ENCODE measurements around the gene CCDC80.

The CCDC80 gene

DNA sequence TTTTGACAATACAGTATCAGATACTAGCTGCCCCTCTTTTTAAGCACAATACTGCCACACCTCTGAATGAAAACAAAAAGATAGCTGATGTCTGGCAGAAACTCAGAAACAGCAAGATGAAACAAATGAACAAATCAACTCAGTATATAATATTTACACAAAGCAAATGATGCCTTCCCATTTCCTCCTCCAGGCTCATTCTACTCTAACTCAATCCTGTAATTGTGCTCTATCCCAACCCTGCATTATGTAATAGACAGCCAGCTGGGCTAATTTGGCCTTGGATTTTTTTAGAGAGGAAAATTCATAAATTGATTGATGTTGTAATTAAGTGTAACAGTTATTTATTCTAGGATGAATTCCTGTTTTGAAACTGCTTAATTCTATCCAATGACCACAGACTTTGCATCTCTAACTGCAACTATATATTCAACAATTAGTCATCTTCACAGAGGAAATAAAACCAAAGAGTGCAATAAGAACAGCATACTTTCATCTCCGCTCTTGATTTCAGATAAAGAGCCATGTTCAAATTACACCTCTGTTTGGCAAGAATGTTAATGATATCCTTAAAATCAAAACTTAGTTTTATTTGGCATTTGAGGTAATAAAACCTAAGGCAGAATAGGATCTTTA lies 85.3 kb downstream of the CCDC80 start:
- peaks cover 32% of the 10 kb centered on the region for H3K4me1 ChIP-seq (ENCODE audit: low read depth, poor library complexity, severe bottlenecking)
- peaks cover under 1% of the 10 kb centered on the region; the same call in 1 of the 2 replicates for H3K36me3 ChIP-seq (ENCODE audit: insufficient read depth)
- no peak overlapping the region for H3K4me2 ChIP-seq

DNA sequence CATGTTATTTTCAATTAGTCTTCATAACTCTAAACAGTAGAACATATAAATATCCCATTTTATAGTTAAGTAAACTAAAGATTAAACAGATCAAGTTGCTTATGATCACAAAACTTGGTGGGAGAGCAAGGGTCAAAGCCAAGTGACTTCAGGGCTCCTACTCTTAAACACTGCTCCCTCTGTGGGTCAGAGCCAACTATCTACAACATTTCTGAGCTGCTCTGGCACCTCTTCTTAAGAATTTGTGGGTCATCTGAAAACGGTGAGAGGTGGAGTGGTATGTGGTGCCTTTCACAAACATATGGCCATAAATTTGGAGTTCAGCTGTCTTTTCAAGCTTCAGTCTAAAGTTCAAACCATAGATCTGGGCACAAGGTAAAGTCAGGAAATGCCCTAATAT lies 90.1 kb downstream of the CCDC80 start:
- peaks cover 3% of the 10 kb centered on the region for H3K4me1 ChIP-seq (ENCODE audit: low read depth, poor library complexity, severe bottlenecking)
- peaks cover 41% of the 10 kb centered on the region; the same call in 1 of the 2 replicates for H3K79me2 ChIP-seq (ENCODE audit: insufficient read depth, low read depth)

More for the DNA sequence above, 85.3 kb downstream of the CCDC80 start:
- Histone ChIP-seq H3K27ac (no peak overlapping the region), H2AFZ (ENCODE audit: low read depth) (no peak overlapping the region), H3K79me2 (ENCODE audit: insufficient read depth, low read depth) (peaks cover 83% of the 10 kb centered on the region), H3K4me3 (IDR thresholded peaks at IDR 0.05; ENCODE audit: insufficient read depth, low read depth, low read length) (no peak overlapping the region), H4K20me1 (ENCODE audit: insufficient read depth) (no peaks in the 10 kb centered on the region; the same call in 1 of the 2 replicates), H3K9ac (no peak overlapping the region), H3K27me3 (ENCODE audit: insufficient read depth, low read depth) (no peaks in the 10 kb centered on the region)
- TF ChIP-seq, protein P1, sequence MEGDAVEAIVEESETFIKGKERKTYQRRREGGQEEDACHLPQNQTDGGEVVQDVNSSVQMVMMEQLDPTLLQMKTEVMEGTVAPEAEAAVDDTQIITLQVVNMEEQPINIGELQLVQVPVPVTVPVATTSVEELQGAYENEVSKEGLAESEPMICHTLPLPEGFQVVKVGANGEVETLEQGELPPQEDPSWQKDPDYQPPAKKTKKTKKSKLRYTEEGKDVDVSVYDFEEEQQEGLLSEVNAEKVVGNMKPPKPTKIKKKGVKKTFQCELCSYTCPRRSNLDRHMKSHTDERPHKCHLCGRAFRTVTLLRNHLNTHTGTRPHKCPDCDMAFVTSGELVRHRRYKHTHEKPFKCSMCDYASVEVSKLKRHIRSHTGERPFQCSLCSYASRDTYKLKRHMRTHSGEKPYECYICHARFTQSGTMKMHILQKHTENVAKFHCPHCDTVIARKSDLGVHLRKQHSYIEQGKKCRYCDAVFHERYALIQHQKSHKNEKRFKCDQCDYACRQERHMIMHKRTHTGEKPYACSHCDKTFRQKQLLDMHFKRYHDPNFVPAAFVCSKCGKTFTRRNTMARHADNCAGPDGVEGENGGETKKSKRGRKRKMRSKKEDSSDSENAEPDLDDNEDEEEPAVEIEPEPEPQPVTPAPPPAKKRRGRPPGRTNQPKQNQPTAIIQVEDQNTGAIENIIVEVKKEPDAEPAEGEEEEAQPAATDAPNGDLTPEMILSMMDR (conservative IDR thresholded peaks at IDR 0.05; ENCODE audit: low read depth, low read length), result no peak

More for the DNA sequence above, 90.1 kb downstream of the CCDC80 start:
- H3K27me3 ChIP-seq (ENCODE audit: insufficient read depth, low read depth), result no peaks in the 10 kb centered on the region
- peaks cover 23% of the 10 kb centered on the region; the same call in 1 of the 2 replicates for H3K36me3 ChIP-seq (ENCODE audit: insufficient read depth)
- H3K27ac ChIP-seq, result no peak overlapping the region
- no peaks in the 10 kb centered on the region; the same call in 1 of the 2 replicates for H4K20me1 ChIP-seq (ENCODE audit: insufficient read depth)
- TF ChIP-seq, protein P1 (conservative IDR thresholded peaks at IDR 0.05; ENCODE audit: low read depth, low read length), result no peak
- H2AFZ ChIP-seq (ENCODE audit: low read depth), result no peak overlapping the region
- H3K4me2 ChIP-seq, result no peak overlapping the region
- no peak overlapping the region for H3K9ac ChIP-seq
- H3K4me3 ChIP-seq (IDR thresholded peaks at IDR 0.05; ENCODE audit: insufficient read depth, low read depth, low read length), result no peak overlapping the region
